ENCODE data around the gene N4BP2. TPM values are rescaled to one million over a fixed set of nuclear protein-coding genes. Genes with fewer than 3 reads are reported as not detected.
"Not testable (repeated sequence)": the region's sequence is repeated elsewhere in the genome, so short reads cannot be mapped to it uniquely, and the experiment has no call there.

Gene N4BP2
- total and polyA plus RNA-seq, 2 of the 8 experiments (the other 6 are each of a cell fraction or from before 2014, with no cell fraction given) = 4.4 to 44.7 TPM

- TF ChIP-seq MAFK (IDR thresholded peaks at IDR 0.05; ENCODE audit: low read depth, low read length) (no peak), CBX8 (IDR thresholded peaks at IDR 0.05; ENCODE audit: borderline replicate concordance, low read depth, low read length) (no peak), TBP (IDR thresholded peaks at IDR 0.05; ENCODE audit: low read depth, low read length) (no peak)
These were observed 83.5 kb downstream of the N4BP2 start (continued) for GRCh38 chr4:40140196-40140595.

GRCh38 chr4:40140597-40140996, 83.9 kb downstream of the N4BP2 start:
- H3K56ac ChIP-seq (replicated peaks; ENCODE audit: insufficient read length, low read depth, low read length); H2BK15ac ChIP-seq (ENCODE audit: low read length); POLR2A ChIA-PET (ENCODE audit: partially characterized antibody); H3K18ac ChIP-seq (ENCODE audit: extremely low read depth, low read length); H2AK5ac ChIP-seq (ENCODE audit: low read depth, low read length); H4K91ac ChIP-seq (replicated peaks; ENCODE audit: insufficient read length, low read length); H3K23ac ChIP-seq (ENCODE audit: insufficient read length); CTCF ChIA-PET (ENCODE audit: partially characterized antibody); H4K8ac ChIP-seq (ENCODE audit: extremely low read depth, insufficient read depth, low read length); H2BK120ac ChIP-seq (replicated peaks; ENCODE audit: low read depth, low read length); H3K4me1 ChIP-seq (replicated peaks in 1 of 4; ENCODE audit: control insufficient read depth in 3 of 4, insufficient read depth in 4 of 4, low read length in 3 of 4); H3K27me3 ChIP-seq (replicated peaks in 1 of 4; ENCODE audit: control insufficient read depth in 3 of 4, extremely low read depth in 1 of 4, insufficient read depth in 3 of 4, low read length in 3 of 4); H2BK12ac ChIP-seq (ENCODE audit: low read depth, low read length); H3K9ac ChIP-seq (replicated peaks in 1 of 4; ENCODE audit: extremely low read depth in 1 of 4, low read depth in 3 of 4, low read length in 3 of 4); H3K14ac ChIP-seq (ENCODE audit: insufficient read length); H3K79me1 ChIP-seq (ENCODE audit: low read depth, low read length); H3K9me3 ChIP-seq (ENCODE audit: insufficient read depth in 2 of 2, low read depth in 1 of 2, low read length in 1 of 2); H2AFZ ChIP-seq (ENCODE audit: low read length); H3K23me2 ChIP-seq (ENCODE audit: low read depth, low read length); H4K5ac ChIP-seq (ENCODE audit: insufficient read length, low read depth, low read length); H3K4me2 ChIP-seq (ENCODE audit: insufficient read depth in 1 of 2, low read depth in 2 of 2, low read length in 2 of 2); H2BK20ac ChIP-seq (ENCODE audit: low read length); H3K27ac ChIP-seq (ENCODE audit: low read depth, low read length); H2BK5ac ChIP-seq (ENCODE audit: low read depth, low read length); H3K4ac ChIP-seq (replicated peaks; ENCODE audit: insufficient read length, low read depth, low read length); H3K79me2 ChIP-seq (ENCODE audit: control insufficient read depth in 1 of 2, insufficient read depth in 2 of 2, low read length in 2 of 2); H3K4me3 ChIP-seq (ENCODE audit: extremely low read depth in 1 of 4, insufficient read depth in 2 of 4, low read depth in 3 of 4, low read length in 4 of 4); DNase-seq (ENCODE audit: low read depth in 1 of 2, low spot score in 2 of 2); H4K20me1 ChIP-seq (replicated peaks in 1 of 2; ENCODE audit: control insufficient read depth in 1 of 2, insufficient read depth in 2 of 2, low read length in 2 of 2); FAIRE-seq: not testable (repeated sequence)
- peaks cover 5 to 47% (median 26%) of the 10 kb centered on the region in 4 experiments; a peak in 7 of 8 replicates for H3K36me3 ChIP-seq (ENCODE audit: control insufficient read depth in 2 of 4, insufficient read depth in 4 of 4, low read length in 3 of 4)
- WGBS, 2 experiments (ENCODE audit: extremely low coverage in 1 of 2, insufficient coverage in 1 of 2, insufficient read length in 1 of 2, insufficient replicate concordance in 2 of 2, low coverage in 1 of 2, low lambda C conversion rate in 2 of 2, missing lambda C conversion rate in 1 of 2) = 100% methylated on average over 1 of the region's 4 CpGs; no CpG with 5 or more reads in 1 of the 2 experiments
